GM23338 (cell line): ENCODE data around the gene TMPRSS9. TPM values are rescaled to one million over a fixed set of nuclear protein-coding genes. Genes with fewer than 3 reads are reported as not detected.

Source experiments
- ATAC-seq: fragments of 200-7000 bp; cut with Tn5 transposase; 3 replicates; pipeline ENCODE4 v1.9.1; 2020
- DNase-seq: peaks from one replicate; pipeline ENCODE4 v3.0.0-alpha.2; 2015; ENCODE audit warnings: low spot score
- H2AFZ ChIP-seq: fragments of 200-600 bp; sonication (generic); 2 replicates; pipeline ENCODE4 v1.8.0; 2016; ENCODE audit warnings: antibody characterized with exemption, mild to moderate bottlenecking, moderate library complexity
- H3F3A ChIP-seq: fragments of 200-600 bp; sonication (generic); replicated peaks from 2 replicates; pipeline ENCODE4 v1.8.0; 2017; ENCODE audit warnings: antibody characterized with exemption, mixed run types, low read depth
- H3K27ac ChIP-seq: fragments of 200-600 bp; sonication (generic); 2 replicates; pipeline ENCODE4 v1.6.1; 2016; ENCODE audit warnings: low read depth
- H3K27me3 ChIP-seq: fragments of 200-600 bp; sonication (generic); 2 replicates; pipeline ENCODE4 v1.8.0; 2016; ENCODE audit warnings: mild to moderate bottlenecking, mixed run types, moderate library complexity; ENCODE audit not compliant: insufficient read depth
- H3K36me3 ChIP-seq: fragments of 200-600 bp; sonication (generic); 2 replicates; pipeline ENCODE4 v1.8.0; 2016; ENCODE audit warnings: mild to moderate bottlenecking; ENCODE audit not compliant: insufficient read depth
- H3K4me1 ChIP-seq: fragments of 200-600 bp; sonication (generic); 2 replicates; pipeline ENCODE4 v1.8.0; 2016; ENCODE audit warnings: mild to moderate bottlenecking, moderate library complexity; ENCODE audit not compliant: insufficient read depth
- H3K4me2 ChIP-seq: fragments of 200-600 bp; sonication (generic); 2 replicates; pipeline ENCODE4 v1.7.1; 2017; ENCODE audit warnings: mixed run types
- H3K4me3 ChIP-seq: fragments of 200-600 bp; sonication (generic); 2 replicates; pipeline ENCODE4 v1.6.1; 2016; ENCODE audit warnings: mixed run types
- H3K79me2 ChIP-seq: fragments of 200-600 bp; sonication (generic); replicated peaks from 2 replicates; pipeline ENCODE4 v1.8.0; 2017; ENCODE audit warnings: mild to moderate bottlenecking; ENCODE audit not compliant: insufficient read depth
- H3K9me2 ChIP-seq: fragments of 200-600 bp; sonication (generic); 2 replicates; pipeline ENCODE4 v1.8.0; 2017; ENCODE audit not compliant: insufficient read depth
- H4K20me1 ChIP-seq: fragments of 200-600 bp; sonication (generic); replicated peaks from 2 replicates; pipeline ENCODE4 v1.8.0; 2017; ENCODE audit warnings: mild to moderate bottlenecking; ENCODE audit not compliant: insufficient read depth
- H3K27ac Mint-ChIP-seq: 2 replicates; pipeline ENCODE4 v1.8.0; 2020; ENCODE audit warnings: inconsistent platforms, mild to moderate bottlenecking, moderate library complexity, mixed read lengths
- H3K27me3 Mint-ChIP-seq: 3 replicates; pipeline ENCODE4 v1.8.0; 2022; ENCODE audit warnings: low read depth, mild to moderate bottlenecking, moderate library complexity, mixed read lengths, inconsistent platforms; ENCODE audit not compliant: insufficient read depth, poor library complexity
- H3K36me3 Mint-ChIP-seq: 3 replicates; pipeline ENCODE4 v1.8.0; 2021; ENCODE audit warnings: low read depth, mild to moderate bottlenecking, inconsistent platforms, moderate library complexity, mixed read lengths
- H3K4me1 Mint-ChIP-seq: 3 replicates; pipeline ENCODE4 v1.8.0; 2020; ENCODE audit warnings: mild to moderate bottlenecking, inconsistent platforms, mixed read lengths
- H3K4me3 Mint-ChIP-seq: 3 replicates; pipeline ENCODE4 v1.8.0; 2021; ENCODE audit warnings: moderate library complexity, mild to moderate bottlenecking, inconsistent platforms, mixed read lengths
- H3K9me3 Mint-ChIP-seq: 3 replicates; pipeline ENCODE4 v1.8.0; 2020; ENCODE audit warnings: moderate library complexity, mild to moderate bottlenecking, inconsistent platforms, mixed read lengths
- CREB1 ChIP-seq: fragments of 250-450 bp; sonication (Bioruptor Pico); IDR thresholded peaks from 2 replicates; pipeline ENCODE4 v1.5.0; 2020; ENCODE audit warnings: low read depth, mild to moderate bottlenecking, moderate library complexity
- CTCF ChIP-seq, 2 experiments: fragments of 200-600 bp in 1 of 2; sonication (generic) in 1 of 2; conservative IDR thresholded peaks; 2 replicates each; pipeline versions ENCODE4 v1.5.1 to v1.6.1; 2016 to 2017; ENCODE audit warnings: antibody characterized with exemption in 2 of 2, low read depth in 2 of 2, mild to moderate bottlenecking in 2 of 2, moderate library complexity in 1 of 2
- ETS1 ChIP-seq: IDR thresholded peaks from 2 replicates; pipeline ENCODE4 v1.6.1; 2016; ENCODE audit warnings: antibody characterized with exemption
- EZH2 ChIP-seq: fragments of 200-600 bp; sonication (generic); IDR thresholded peaks from one replicate; pipeline ENCODE4 v1.8.0; 2017; ENCODE audit warnings: antibody characterized with exemption, mild to moderate bottlenecking, low read depth; ENCODE audit not compliant: unreplicated experiment
- EZH2phosphoT487 ChIP-seq: fragments of 200-600 bp; sonication (generic); IDR thresholded peaks from one replicate; pipeline ENCODE4 v1.8.1; 2018; ENCODE audit warnings: antibody characterized with exemption; ENCODE audit not compliant: unreplicated experiment
- JUNB ChIP-seq: IDR thresholded peaks from one replicate; pipeline ENCODE4 v1.6.1; 2016; ENCODE audit warnings: antibody characterized with exemption; ENCODE audit not compliant: unreplicated experiment
- NANOG ChIP-seq: IDR thresholded peaks from 2 replicates; pipeline ENCODE4 v1.6.1; 2016; ENCODE audit warnings: antibody characterized with exemption, borderline replicate concordance
- REST ChIP-seq: IDR thresholded peaks from one replicate; pipeline ENCODE4 v1.6.1; 2018; ENCODE audit warnings: antibody characterized with exemption; ENCODE audit not compliant: unreplicated experiment
- ZNF114 ChIP-seq: fragments of 250-450 bp; sonication (Bioruptor Pico); IDR thresholded peaks from 2 replicates; pipeline ENCODE4 v1.5.0; 2020; ENCODE audit warnings: mild to moderate bottlenecking, moderate library complexity
- ZNF331 ChIP-seq: fragments of 250-450 bp; sonication (Bioruptor Pico); IDR thresholded peaks from 2 replicates; pipeline ENCODE4 v1.5.0; 2020; ENCODE audit warnings: low read depth, mild to moderate bottlenecking, moderate library complexity
- ZNF462 ChIP-seq: fragments of 250-450 bp; sonication (Bioruptor Pico); IDR thresholded peaks from 2 replicates; pipeline ENCODE4 v1.5.0; 2020; ENCODE audit warnings: mild to moderate bottlenecking, moderate library complexity
- polyA plus RNA-seq: library from polyadenylated mRNA; unstranded; fragments of >200 nt; fragmentation: Nextera tagmentation; extraction: Ambion mirVana; gene quantifications from 2 replicates; pipeline ENCODE4 v1.2.1, GENCODE V29; 2016
- total RNA-seq: library from RNA; depleted of rRNA; stranded (reverse); fragments of >200 nt; shearing (Covaris generic); gene quantifications from 2 replicates; pipeline ENCODE4 v1.2.3, GENCODE V29; 2014

TMPRSS9 gene
- total and polyA plus RNA-seq, 2 experiments from 2014 or later = 0.05 to 0.28 TPM

- TF ChIP-seq REST (no peak), ETS1 (no peak), ZNF114 (no peak), EZH2phosphoT487 (no peak), JUNB (no peak), ZNF331 (no peak), NANOG (no peak), CTCF (conservative IDR thresholded peaks at IDR 0.05; ENCODE audit: low read depth in 2 of 2) (no peak)
Measured at GRCh38 chr19:2351591-2351990, 8.5 kb upstream of the TMPRSS9 start (continued).

- H3K36me3 Mint-ChIP-seq = no peaks in the 10 kb centered on the region
- no peak overlapping the region for H3K4me3 ChIP-seq
- no peak overlapping the region for H3K27ac ChIP-seq
- no peak overlapping the region for H3K27ac Mint-ChIP-seq
- H4K20me1 ChIP-seq = no peaks in the 10 kb centered on the region
- H3K79me2 ChIP-seq = no peaks in the 10 kb centered on the region
- H3K9me3 Mint-ChIP-seq = no peaks in the 10 kb centered on the region
- no peak overlapping the region for H3K4me3 Mint-ChIP-seq
- no peak for DNase-seq
- H3F3A ChIP-seq = no peaks in the 10 kb centered on the region
- no peak overlapping the region for H2AFZ ChIP-seq
- no peak for ATAC-seq
- H3K27me3 Mint-ChIP-seq = peaks cover 7% of the 10 kb centered on the region
- no peaks in the 10 kb centered on the region for H3K4me1 Mint-ChIP-seq
- H3K4me1 ChIP-seq = no peaks in the 10 kb centered on the region
- H3K9me2 ChIP-seq = no peaks in the 10 kb centered on the region
- no peak overlapping the region for H3K4me2 ChIP-seq
- no peaks in the 10 kb centered on the region for H3K27me3 ChIP-seq
- H3K36me3 ChIP-seq = no peaks in the 10 kb centered on the region
- TF ChIP-seq ETS1 = no peak
- TF ChIP-seq CREB1 (CRISPR knock-in tag) = no peak
- TF ChIP-seq NANOG = no peak
- TF ChIP-seq JUNB = no peak
- TF ChIP-seq EZH2phosphoT487 = no peak
- no peak for TF ChIP-seq ZNF114
- no peak for TF ChIP-seq EZH2
- no peak for TF ChIP-seq ZNF462
Measured at GRCh38 chr19:2352121-2352520, 7.9 kb upstream of the TMPRSS9 start.
